Panc1 (cell line): ENCODE measurements around the gene ARMC12. TPM values are rescaled to one million over a fixed set of nuclear protein-coding genes. Genes with fewer than 3 reads are reported as not detected.
"Not testable (repeated sequence)": the region's sequence is repeated elsewhere in the genome, so short reads cannot be mapped to it uniquely, and the experiment has no call there.

Experiments used
- ATAC-seq: fragments of 200-7000 bp; cut with Tn5 transposase; 2 replicates; pipeline ENCODE4 v1.9.1; 2020; ENCODE audit warnings: mild to moderate bottlenecking, moderate library complexity
- BruUV-seq: library from RNA; stranded (reverse); fragments of 400-500 nt; replicated peaks from 2 replicates; lab custom pipeline; 2021; lab: Mats Ljungman, UMichigan
- CTCF ChIA-PET: fragments of 300-600 bp; sonication (Branson Sonifier 250); formaldehyde crosslinking; loops from one replicate; lab custom pipeline; 2022; ENCODE audit warnings: antibody characterized with exemption; lab: Charles Lee
- POLR2A ChIA-PET: fragments of 300-600 bp; sonication (Branson Sonifier 250); formaldehyde crosslinking; loops from one replicate; lab custom pipeline; 2022; ENCODE audit warnings: antibody characterized with exemption; lab: Charles Lee
- DNase-seq: peaks from one replicate; pipeline ENCODE4 v3.0.0-alpha.2; 2010; ENCODE audit warnings: low read depth, low spot score
- H3K27ac ChIP-seq: 2 replicates; pipeline ENCODE4 v1.5.1; 2011; ENCODE audit warnings: mild to moderate bottlenecking, low read length, inconsistent platforms
- H3K27me3 ChIP-seq: fragments of 200-500 bp; sonication (Bioruptor generic); 2 replicates; pipeline ENCODE4 v1.6.0; 2014; ENCODE audit warnings: low read length, inconsistent platforms; ENCODE audit not compliant: control insufficient read depth, insufficient read depth
- H3K36me3 ChIP-seq: fragments of 200-500 bp; sonication (Bioruptor generic); 2 replicates; pipeline ENCODE4 v1.5.1; 2014; ENCODE audit warnings: inconsistent platforms, mild to moderate bottlenecking, low read length, moderate library complexity; ENCODE audit not compliant: control insufficient read depth, insufficient read depth
- H3K4me1 ChIP-seq: 2 replicates; pipeline ENCODE4 v1.5.1; 2011; ENCODE audit warnings: inconsistent platforms, mild to moderate bottlenecking, low read length, moderate library complexity; ENCODE audit not compliant: control insufficient read depth, insufficient read depth
- H3K4me3 ChIP-seq, 2 experiments: 2 replicates each; pipeline ENCODE4 v1.5.1; 2011 to 2012; ENCODE audit warnings: low read depth in 2 of 2, low read length in 2 of 2, mild to moderate bottlenecking in 2 of 2, inconsistent platforms in 1 of 2, moderate library complexity in 1 of 2
- H3K9me3 ChIP-seq: fragments of 200-500 bp; sonication (Bioruptor generic); 2 replicates; pipeline ENCODE4 v1.5.1; 2014; ENCODE audit warnings: low read depth, mild to moderate bottlenecking, inconsistent platforms, low read length, moderate library complexity; ENCODE audit not compliant: control insufficient read depth, insufficient read depth
- POLR2AphosphoS5 ChIP-seq: IDR thresholded peaks from 2 replicates; pipeline ENCODE4 v1.6.1; 2012; ENCODE audit warnings: mild to moderate bottlenecking, low read depth, low read length, moderate library complexity
- SIN3A ChIP-seq: IDR thresholded peaks from 2 replicates; pipeline ENCODE4 v1.6.1; 2012; ENCODE audit warnings: low read depth, mild to moderate bottlenecking, low read length, moderate library complexity, borderline replicate concordance; ENCODE audit not compliant: insufficient read depth
- TCF7L2 ChIP-seq: IDR thresholded peaks from 2 replicates; pipeline ENCODE4 v1.6.1; 2011; ENCODE audit warnings: mild to moderate bottlenecking, low read depth, low read length, inconsistent platforms
- in situ Hi-C: cut with HindIII; loops from 2 replicates; pipeline ENCODE4 v1.10.0; 2016; ENCODE audit warnings: low sequenced_read_pairs, low pct_unique_long_range_greater_than_20kb
- intact Hi-C: fragments of 100-400 bp; cut with micrococcal nuclease; formaldehyde crosslinking; loops from one replicate; pipeline ENCODE4 v1.10.0; 2022; ENCODE audit not compliant: unreplicated experiment
- total RNA-seq: library from RNA; stranded (reverse); gene quantifications from one replicate; pipeline ENCODE4 v1.2.1, GENCODE V29; 2021; ENCODE audit not compliant: unreplicated experiment
- TF ChIP-seq, protein P1 (sequence below), 2 experiments: IDR thresholded peaks; 2 replicates each; pipeline ENCODE4 v1.6.1; 2011 to 2012; ENCODE audit warnings: low read depth in 2 of 2, control low read depth in 1 of 2, low read length in 1 of 2, mild to moderate bottlenecking in 1 of 2, moderate library complexity in 1 of 2; ENCODE audit not compliant: insufficient read depth in 1 of 2
- TF ChIP-seq, protein P2 (sequence below): fragments of 450-650 bp; IDR thresholded peaks from 2 replicates; pipeline ENCODE4 v1.5.1; 2017; ENCODE audit warnings: mild to moderate bottlenecking

ARMC12 gene
- total RNA-seq, 1 experiment from 2014 or later: 1.4 TPM

DNA sequence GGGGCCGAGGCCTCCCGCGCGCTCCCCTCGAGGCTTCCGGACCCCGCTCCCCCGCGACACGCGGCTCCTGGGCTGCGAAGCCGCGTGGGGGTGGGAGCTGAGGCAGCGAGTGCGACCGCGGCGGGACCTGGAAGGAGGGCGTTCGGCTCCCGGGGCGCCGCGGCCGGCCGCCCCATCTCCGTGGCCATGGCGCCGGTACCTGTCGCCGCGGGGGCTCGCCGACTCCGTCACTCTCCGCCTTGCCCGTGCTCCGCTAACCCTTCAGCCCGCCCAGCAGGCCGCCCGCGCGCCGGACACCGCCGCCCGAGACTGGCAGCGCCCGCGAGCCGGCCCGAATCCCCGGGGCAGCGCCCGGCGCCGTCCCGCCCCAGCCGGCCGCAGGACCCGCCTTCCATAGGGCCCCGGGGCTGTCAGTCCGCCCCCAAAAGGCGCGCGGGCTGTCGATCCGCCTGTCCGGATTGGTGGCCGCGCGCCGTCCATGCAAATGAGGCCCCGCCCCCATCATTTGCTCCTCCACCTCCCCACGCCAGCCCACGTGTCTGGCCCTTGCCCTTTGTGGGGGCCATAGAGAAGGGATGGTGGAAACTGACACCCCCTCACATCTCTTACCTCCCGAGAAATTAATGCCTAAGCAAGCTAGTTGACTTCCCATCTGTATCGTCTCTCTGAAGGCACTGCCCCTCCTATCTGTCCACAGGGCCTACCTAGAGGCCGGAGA, 48.1 kb upstream of the ARMC12 start, which contains the start of gene FKBP5:
TSS of gene FKBP5 (minus strand) at position 311 of the 718 bp plus-strand sequence. CDS start 46,091 bp downstream, outside the sequence.
- H3K4me1 ChIP-seq: peaks cover 13% of the 10 kb centered on the region; the same call in 1 of the 2 replicates
- DNase-seq (peak; percentile 27), ATAC-seq (peak; percentile 98)
- peak within 1 kb of the TSS; percentile 72 to 86 for H3K4me3 ChIP-seq
- H3K9me3 ChIP-seq: no peaks in the 10 kb centered on the region
- H3K27ac ChIP-seq: peak within 1 kb of the TSS; percentile 76
- TF ChIP-seq POLR2AphosphoS5 (peak; percentile 53; the same call in 1 of the 2 replicates), SIN3A (peak; percentile 65; the same call in 1 of the 2 replicates), TCF7L2 (no peak; the same call in 1 of the 2 replicates)
- TF ChIP-seq, protein P1, sequence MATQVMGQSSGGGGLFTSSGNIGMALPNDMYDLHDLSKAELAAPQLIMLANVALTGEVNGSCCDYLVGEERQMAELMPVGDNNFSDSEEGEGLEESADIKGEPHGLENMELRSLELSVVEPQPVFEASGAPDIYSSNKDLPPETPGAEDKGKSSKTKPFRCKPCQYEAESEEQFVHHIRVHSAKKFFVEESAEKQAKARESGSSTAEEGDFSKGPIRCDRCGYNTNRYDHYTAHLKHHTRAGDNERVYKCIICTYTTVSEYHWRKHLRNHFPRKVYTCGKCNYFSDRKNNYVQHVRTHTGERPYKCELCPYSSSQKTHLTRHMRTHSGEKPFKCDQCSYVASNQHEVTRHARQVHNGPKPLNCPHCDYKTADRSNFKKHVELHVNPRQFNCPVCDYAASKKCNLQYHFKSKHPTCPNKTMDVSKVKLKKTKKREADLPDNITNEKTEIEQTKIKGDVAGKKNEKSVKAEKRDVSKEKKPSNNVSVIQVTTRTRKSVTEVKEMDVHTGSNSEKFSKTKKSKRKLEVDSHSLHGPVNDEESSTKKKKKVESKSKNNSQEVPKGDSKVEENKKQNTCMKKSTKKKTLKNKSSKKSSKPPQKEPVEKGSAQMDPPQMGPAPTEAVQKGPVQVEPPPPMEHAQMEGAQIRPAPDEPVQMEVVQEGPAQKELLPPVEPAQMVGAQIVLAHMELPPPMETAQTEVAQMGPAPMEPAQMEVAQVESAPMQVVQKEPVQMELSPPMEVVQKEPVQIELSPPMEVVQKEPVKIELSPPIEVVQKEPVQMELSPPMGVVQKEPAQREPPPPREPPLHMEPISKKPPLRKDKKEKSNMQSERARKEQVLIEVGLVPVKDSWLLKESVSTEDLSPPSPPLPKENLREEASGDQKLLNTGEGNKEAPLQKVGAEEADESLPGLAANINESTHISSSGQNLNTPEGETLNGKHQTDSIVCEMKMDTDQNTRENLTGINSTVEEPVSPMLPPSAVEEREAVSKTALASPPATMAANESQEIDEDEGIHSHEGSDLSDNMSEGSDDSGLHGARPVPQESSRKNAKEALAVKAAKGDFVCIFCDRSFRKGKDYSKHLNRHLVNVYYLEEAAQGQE (IDR thresholded peaks at IDR 0.05; ENCODE audit: insufficient read depth in 1 of 2, low read depth in 2 of 2, low read length in 1 of 2): no peak
- TF ChIP-seq, protein P2, sequence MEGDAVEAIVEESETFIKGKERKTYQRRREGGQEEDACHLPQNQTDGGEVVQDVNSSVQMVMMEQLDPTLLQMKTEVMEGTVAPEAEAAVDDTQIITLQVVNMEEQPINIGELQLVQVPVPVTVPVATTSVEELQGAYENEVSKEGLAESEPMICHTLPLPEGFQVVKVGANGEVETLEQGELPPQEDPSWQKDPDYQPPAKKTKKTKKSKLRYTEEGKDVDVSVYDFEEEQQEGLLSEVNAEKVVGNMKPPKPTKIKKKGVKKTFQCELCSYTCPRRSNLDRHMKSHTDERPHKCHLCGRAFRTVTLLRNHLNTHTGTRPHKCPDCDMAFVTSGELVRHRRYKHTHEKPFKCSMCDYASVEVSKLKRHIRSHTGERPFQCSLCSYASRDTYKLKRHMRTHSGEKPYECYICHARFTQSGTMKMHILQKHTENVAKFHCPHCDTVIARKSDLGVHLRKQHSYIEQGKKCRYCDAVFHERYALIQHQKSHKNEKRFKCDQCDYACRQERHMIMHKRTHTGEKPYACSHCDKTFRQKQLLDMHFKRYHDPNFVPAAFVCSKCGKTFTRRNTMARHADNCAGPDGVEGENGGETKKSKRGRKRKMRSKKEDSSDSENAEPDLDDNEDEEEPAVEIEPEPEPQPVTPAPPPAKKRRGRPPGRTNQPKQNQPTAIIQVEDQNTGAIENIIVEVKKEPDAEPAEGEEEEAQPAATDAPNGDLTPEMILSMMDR: no peak
- intact Hi-C loops: loop anchor here (5.0 kb wide), 1 partner anchor 49 kb away; the partner anchor contains the start of gene ARMC12
- H3K36me3 ChIP-seq: no peaks in the 10 kb centered on the region; the same call in 1 of the 2 replicates
- in situ Hi-C loops: no loop called here
- POLR2A ChIA-PET: no interaction called here
- no TSS peak for BruUV-seq
- no peaks in the 10 kb centered on the region for H3K27me3 ChIP-seq
- CTCF ChIA-PET: no interaction called here

DNA sequence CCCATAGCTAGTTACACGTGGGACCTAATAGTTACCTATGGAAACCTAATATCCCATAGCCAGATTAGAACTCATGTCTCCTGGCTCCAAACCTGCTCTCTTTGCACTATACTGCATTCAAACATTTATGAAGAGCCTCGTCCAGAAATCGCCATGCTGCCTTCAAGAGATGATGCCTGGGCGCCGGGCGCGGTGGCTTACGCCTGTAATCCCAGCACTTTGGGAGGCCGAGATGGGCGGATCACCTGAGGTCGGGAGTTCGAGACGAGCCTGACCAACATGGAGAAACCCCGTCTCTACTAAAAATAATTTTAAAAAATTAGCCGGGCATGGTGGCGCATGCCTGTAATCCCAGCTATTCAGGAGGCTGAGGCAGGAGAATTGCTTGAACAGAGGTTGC, 46.8 kb upstream of the ARMC12 start:
- POLR2A ChIA-PET, BruUV-seq, CTCF ChIA-PET, H3K27ac ChIP-seq, H3K9me3 ChIP-seq, H3K27me3 ChIP-seq, in situ Hi-C loops, H3K36me3 ChIP-seq, H3K4me3 ChIP-seq, ATAC-seq, intact Hi-C loops, DNase-seq: not testable (repeated sequence)
- peaks cover 13% of the 10 kb centered on the region; the same call in 1 of the 2 replicates for H3K4me1 ChIP-seq

DNA sequence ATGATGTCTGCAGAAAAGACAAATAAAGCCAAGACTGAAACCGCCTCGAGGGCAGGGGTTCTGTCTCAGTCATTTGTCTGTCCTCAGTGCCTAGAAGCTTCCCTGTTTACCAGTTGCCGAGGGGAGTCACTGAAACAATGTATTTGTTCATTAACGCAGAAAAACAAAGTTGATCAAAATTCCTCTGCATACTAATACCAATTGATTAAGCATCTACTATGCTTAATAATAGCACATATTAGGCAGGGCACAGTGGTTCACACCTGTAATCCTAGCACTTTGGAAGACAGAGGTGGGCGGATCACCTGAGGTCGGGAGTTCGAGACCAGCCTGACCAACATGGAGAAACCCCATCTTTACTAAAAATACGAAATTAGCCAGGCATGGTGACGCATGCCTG, 46.3 kb upstream of the ARMC12 start:
- no peak overlapping the region for H3K4me3 ChIP-seq
- in situ Hi-C loops: no loop called here
- H3K9me3 ChIP-seq: no peaks in the 10 kb centered on the region
- H3K4me1 ChIP-seq: peaks cover 13% of the 10 kb centered on the region; the same call in 1 of the 2 replicates
- BruUV-seq: no TSS peak
- CTCF ChIA-PET: no interaction called here
- no peaks in the 10 kb centered on the region for H3K27me3 ChIP-seq
- no peak overlapping the region for H3K27ac ChIP-seq
- intact Hi-C loops: no loop called here
- no peak for ATAC-seq
- H3K36me3 ChIP-seq: no peaks in the 10 kb centered on the region; the same call in 1 of the 2 replicates
- DNase-seq: no peak
- POLR2A ChIA-PET: no interaction called here
- TF ChIP-seq, protein P1 (IDR thresholded peaks at IDR 0.05; ENCODE audit: insufficient read depth in 1 of 2, low read depth in 2 of 2, low read length in 1 of 2): no peak
- TF ChIP-seq SIN3A (no peak), POLR2AphosphoS5 (no peak), TCF7L2 (no peak)
- TF ChIP-seq, protein P2: no peak
